ENCODE data around the gene QPCT.

DNA sequence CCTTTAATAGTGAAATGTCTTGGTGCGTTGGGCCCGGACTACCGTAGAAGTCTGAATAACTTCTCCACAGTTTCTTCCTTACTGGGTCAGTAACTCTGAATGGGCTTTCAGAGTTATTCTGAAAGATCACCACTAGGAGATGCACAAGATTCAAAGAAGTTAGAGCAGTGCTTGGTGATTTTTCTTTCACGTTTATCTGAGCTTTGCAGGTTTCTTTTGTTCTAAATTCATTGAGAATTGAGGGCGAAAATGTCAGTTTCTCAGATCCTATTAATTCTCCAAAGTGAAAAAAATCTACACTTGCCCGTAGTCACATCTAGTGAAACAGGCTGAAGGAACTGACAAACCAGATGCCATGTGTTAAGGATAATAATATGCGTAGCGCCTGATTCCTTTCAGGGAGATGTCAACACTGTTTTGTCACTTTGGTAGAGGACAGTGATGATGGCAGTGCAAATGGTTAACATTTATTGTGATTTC is 70.1 kb downstream of the QPCT start:
- no peak for TF ChIP-seq POLR2A (IDR thresholded peaks at IDR 0.05; ENCODE audit: low read depth)
- TF ChIP-seq, protein P1, sequence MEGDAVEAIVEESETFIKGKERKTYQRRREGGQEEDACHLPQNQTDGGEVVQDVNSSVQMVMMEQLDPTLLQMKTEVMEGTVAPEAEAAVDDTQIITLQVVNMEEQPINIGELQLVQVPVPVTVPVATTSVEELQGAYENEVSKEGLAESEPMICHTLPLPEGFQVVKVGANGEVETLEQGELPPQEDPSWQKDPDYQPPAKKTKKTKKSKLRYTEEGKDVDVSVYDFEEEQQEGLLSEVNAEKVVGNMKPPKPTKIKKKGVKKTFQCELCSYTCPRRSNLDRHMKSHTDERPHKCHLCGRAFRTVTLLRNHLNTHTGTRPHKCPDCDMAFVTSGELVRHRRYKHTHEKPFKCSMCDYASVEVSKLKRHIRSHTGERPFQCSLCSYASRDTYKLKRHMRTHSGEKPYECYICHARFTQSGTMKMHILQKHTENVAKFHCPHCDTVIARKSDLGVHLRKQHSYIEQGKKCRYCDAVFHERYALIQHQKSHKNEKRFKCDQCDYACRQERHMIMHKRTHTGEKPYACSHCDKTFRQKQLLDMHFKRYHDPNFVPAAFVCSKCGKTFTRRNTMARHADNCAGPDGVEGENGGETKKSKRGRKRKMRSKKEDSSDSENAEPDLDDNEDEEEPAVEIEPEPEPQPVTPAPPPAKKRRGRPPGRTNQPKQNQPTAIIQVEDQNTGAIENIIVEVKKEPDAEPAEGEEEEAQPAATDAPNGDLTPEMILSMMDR (IDR thresholded peaks at IDR 0.05): peak; percentile 80 to 90 (median 82)
